ENCODE measurements around the gene TARBP2.
A peak's percentile ranks its signal among the peaks of the same experiment; 100 is the strongest.

Gene TARBP2, protein sequence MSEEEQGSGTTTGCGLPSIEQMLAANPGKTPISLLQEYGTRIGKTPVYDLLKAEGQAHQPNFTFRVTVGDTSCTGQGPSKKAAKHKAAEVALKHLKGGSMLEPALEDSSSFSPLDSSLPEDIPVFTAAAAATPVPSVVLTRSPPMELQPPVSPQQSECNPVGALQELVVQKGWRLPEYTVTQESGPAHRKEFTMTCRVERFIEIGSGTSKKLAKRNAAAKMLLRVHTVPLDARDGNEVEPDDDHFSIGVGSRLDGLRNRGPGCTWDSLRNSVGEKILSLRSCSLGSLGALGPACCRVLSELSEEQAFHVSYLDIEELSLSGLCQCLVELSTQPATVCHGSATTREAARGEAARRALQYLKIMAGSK

DNA sequence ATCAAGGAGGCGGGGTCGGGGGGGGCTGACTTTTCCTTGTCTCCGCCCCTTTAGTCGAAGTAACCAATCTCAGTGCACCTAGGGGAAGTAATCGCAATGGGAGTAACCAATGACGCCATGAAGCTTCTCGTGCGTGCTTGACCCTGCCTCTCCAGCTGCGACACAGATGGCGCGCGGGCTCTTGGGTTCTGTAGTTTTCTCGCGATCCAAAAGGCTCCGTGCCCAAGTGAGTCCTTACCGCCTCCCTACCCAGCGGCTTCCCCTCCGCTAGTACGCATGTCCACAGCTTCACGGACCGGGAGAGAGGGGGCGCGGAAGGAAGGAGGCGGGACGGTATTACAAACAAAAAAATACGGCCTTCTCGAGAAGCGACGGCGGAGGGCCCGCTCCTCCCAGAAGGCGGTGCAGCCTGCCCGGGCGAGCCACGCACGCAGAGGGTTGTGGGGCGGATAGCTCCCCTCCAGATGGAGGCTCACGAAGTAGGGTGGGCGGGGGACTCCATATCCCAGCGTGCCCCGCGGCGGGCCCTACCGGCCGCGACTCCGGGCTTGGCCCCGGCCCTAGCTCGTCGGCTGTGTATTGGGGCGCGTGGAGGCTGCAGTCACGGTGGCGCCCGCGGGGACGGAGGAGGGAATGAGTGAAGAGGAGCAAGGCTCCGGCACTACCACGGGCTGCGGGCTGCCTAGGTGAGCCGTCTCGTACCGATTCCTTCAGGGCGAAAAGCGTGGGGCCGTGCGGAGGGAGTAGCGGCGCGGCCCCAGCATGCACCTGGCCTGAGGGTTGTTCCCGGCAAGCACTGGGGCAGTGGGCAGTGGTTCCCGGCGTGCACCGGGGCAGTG lies at the start of gene TARBP2:
TSS of gene TARBP2 (plus strand) at position 508 of the 839 bp plus-strand sequence. CDS start at position 634, 126 bp downstream.
- DNase-seq: peak; percentile 95 to 100 (median 99)

- peak; percentile 35 to 100 (median 98) for DNase-seq
Observed at GRCh38 chr12:53451661-53452158, 49.4 kb upstream of the TARBP2 start, which contains the start of gene PCBP2. TSS of gene PCBP2 (plus strand) at chr12:53452102. CDS start at chr12:53454801, 2,699 bp downstream.

DNA sequence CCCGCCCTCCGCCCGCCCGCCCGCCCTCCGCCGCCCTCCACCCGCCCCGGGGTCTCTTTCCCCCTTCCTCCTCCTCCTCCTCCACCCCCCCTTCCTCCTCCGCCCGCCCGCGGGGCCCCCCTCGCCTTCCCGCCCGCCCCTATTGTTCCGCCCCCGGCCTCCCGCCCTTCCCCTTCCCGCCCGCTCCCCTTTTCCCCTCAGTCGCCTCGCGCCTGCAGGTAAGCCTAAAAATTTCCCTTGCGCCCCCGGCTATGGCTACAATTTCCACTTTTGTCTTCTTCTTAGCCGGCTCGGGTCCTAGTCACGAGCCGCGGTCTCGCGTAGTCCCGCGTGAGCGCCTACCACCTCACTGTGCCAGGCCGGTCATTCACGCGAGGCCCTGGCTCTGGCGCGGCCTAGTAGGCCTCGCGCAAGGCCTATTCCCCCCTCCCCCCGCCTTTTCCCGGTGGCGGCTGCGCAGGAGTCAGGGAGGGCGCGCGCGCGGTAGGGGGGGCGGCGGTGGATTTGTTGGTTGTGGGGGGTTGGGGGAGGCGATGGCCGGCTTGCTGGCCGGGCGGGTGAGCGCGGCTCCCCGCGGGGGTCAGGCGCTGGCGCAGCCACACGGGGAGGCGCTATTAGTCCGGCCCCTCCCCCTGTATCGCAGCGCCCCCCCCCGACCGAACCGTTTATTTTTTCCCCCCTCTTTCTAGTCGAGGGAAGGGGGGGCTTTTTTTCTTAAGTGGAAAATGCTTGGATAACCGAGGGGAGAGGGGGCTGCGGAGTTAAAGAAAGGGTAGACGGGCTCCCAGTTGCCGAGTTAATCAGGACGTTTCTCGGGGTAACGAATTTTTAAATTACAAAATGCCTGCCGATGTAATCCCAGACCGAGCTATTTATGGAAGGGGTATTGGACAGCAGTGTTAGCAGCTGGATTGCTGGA lies 48.7 kb upstream of the TARBP2 start:
- DNase-seq: peak; percentile 32 to 90 (median 77)

GRCh38 chr12:53453953-53454640 lies 47.0 kb upstream of the TARBP2 start:
- DNase-seq: no peak

DNA sequence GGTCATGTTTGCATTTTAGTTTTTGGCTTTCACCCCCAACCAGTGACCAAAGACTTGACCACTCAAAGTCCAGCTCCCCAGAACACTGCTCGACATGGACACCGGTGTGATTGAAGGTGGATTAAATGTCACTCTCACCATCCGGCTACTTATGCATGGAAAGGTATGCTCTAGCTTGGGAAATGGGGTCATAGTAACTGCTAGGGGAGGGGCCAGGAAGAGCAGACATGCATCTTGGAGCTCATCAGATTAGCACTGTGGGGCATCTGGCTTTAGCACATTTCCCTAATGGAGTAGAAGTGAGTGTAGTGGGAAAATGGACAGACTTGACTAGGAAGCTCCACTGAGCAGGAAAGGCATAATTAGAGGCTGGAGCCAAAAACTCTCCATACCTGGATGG lies 46.4 kb upstream of the TARBP2 start:
- DNase-seq: no peak

DNA sequence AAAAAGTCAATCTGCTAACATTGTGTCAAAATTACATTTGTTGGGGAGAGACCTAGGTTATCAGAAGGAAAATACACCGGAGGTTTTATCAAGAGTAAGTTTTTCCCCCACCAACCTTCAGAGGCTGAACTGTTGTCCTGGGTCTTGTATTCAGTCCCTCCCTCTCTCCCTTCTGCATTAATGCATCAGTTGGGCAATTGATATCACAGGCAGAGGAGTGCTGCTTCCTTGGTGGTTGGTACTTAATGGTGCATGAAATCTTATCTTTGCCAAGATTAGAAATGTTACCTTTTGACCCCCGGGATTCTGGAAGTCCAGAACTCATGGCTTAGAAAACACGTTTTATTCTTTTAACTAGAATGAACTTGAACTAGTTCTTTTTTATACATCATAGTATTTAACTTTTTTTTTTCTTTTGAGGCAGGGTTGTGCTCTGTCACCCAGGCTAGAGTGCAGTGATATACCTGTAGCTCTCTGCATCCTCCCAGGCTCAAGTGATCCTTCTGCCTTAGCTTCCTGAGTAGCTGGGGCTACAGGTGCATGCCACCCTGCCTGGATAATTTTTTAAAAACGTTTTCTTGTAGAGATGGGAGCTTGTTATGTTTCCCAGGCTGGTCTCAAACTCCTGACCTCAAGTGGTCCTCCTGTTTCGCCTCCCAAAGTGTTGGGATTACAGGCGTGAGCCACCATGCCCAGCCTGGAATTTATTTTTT lies 44.3 kb upstream of the TARBP2 start:
- no peak for DNase-seq

- no peak for DNase-seq
Observed at GRCh38 chr12:53459097-53459496, 42.0 kb upstream of the TARBP2 start.

GRCh38 chr12:53461059-53461458 lies 40.0 kb upstream of the TARBP2 start:
- DNase-seq: no peak

GRCh38 chr12:53461591-53461990 lies 39.5 kb upstream of the TARBP2 start:
- no peak for DNase-seq

DNA sequence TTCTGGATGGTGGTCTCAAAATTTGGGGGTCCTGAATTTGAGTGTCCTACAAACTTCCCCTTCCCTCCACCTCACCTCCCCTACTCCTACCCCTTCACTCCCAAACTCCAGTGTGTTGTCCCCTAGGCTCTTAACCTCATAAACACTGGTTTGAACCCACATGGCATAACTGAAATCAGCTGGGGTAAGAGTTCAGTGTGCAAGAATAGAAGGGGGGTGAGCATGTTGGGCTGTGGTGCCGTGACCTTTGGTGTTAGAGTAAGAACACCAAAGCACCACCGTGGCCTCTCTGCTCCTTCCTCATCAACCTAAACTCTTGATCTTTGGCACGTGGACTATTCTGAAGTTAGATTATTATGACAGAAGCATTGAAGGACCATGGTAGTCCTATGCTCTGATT lies 38.1 kb upstream of the TARBP2 start:
- no peak for DNase-seq

- no peak for DNase-seq
Observed at GRCh38 chr12:53463802-53464560, 37.1 kb upstream of the TARBP2 start.

DNA sequence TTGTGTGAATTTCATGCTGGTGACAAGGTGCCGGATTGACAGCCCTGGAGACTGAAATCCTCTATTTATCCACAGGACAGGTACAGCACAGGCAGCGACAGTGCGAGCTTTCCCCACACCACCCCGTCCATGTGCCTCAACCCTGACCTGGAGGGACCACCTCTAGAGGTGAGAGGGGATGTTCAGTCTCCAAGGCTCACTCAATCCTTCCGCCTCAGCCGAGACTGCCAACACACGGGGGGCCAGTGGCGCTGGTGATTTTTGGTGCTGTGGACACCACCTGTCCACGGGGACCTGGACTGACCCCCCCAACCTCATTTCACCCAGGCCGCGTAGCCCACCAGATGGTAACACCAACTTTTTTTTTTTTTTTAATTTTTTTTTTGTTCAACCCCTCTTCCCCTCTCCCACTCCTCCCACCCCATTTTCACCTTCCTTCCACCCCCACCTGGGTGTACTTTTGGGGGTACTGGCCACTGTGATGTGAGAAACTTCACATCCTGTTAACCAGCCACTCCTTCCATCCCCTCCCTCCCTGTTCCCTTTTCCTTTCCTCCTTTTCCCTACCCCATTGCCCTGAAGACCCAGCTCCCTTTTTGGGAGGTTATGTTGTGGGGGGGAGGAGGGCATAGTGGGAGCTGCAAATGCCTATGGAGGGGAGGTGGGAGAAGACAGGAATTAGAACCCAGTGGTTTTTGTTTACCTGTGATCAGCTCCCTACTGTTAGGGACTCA lies 36.2 kb upstream of the TARBP2 start:
- DNase-seq: no peak

DNA sequence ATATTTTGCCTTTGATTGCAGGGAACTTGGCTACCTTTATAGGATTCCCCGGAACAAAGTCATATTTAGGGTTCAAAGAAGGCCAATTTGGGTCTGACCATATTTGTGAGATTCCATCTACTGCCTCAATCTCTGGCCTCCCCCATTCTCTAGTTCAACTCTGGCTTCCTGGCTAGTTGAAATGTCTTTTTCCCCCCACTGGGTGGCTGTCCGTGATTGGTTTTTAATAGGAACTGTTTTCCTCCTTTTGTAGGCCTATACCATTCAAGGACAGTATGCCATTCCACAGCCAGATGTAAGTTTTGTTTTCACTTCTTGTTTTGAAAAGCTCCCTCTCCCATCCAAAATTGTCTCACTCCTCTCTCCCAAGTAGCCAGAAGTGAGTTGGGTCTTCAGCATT lies 35.4 kb upstream of the TARBP2 start:
- DNase-seq: no peak

GRCh38 chr12:53466640-53467039 lies 34.4 kb upstream of the TARBP2 start:
- no peak for DNase-seq

- DNase-seq: no peak
Observed at GRCh38 chr12:53467082-53467481, 34.0 kb upstream of the TARBP2 start.

DNA sequence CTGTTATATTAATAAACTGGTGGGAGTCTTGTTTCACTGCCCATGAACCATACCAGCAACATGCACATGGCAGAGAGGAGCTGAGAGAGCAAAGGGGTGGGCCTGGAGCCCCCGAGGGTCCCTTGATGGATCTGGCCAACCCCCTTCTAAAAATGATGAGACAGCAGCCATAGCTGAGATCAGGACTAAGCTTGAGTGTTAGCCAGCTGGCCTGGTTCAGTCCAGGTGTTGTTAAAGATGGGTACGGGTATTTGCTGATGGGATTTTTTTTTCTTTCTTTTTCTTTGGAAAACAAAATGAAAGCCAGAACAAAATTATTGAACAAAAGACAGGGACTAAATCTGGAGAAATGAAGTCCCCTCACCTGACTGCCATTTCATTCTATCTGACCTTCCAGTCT lies 33.2 kb upstream of the TARBP2 start:
- DNase-seq: no peak

GRCh38 chr12:53468282-53468681 lies 32.8 kb upstream of the TARBP2 start:
- DNase-seq: no peak

- no peak for DNase-seq
Observed at GRCh38 chr12:53472056-53472582, 29.0 kb upstream of the TARBP2 start.

Data from amygdala (tissue), 56 donors.